Activated T-helper 1 cell treated with anti-CD3 and anti-CD28 coated beads, Interleukin-12 subunit alpha, Interleukin-12 subunit beta, Interleukin-2, Interleukin-4 antibody, amounts not matched to agents 30 ng/mL and 10 ng/mL and 1 ng/mL, durations not matched to agents 14 hours and 24 hours and 36 hours (primary cell): ENCODE results near the gene KRT86. TPM values are rescaled to one million over a fixed set of nuclear protein-coding genes. Genes with fewer than 3 reads are reported as not detected.
"Not testable (repeated sequence)": the region's sequence is repeated elsewhere in the genome, so short reads cannot be mapped to it uniquely, and the experiment has no call there.

Source experiments
- DNase-seq: peaks from one replicate; pipeline ENCODE4 v3.0.0; 2021; ENCODE audit warnings: low spot score
- H3K27ac Mint-ChIP-seq: one replicate; pipeline ENCODE4 v1.8.0; 2021; ENCODE audit warnings: mild to moderate bottlenecking, mixed read lengths
- H3K27me3 Mint-ChIP-seq: one replicate; pipeline ENCODE4 v1.8.0; 2022; ENCODE audit warnings: mild to moderate bottlenecking, moderate library complexity, mixed read lengths; ENCODE audit not compliant: insufficient read depth
- H3K36me3 Mint-ChIP-seq: one replicate; pipeline ENCODE4 v1.8.0; 2021; ENCODE audit warnings: low read depth, mixed read lengths
- H3K4me1 Mint-ChIP-seq: one replicate; pipeline ENCODE4 v1.8.0; 2021; ENCODE audit warnings: low read depth, mixed read lengths
- H3K4me3 Mint-ChIP-seq: one replicate; pipeline ENCODE4 v1.8.0; 2021; ENCODE audit warnings: mild to moderate bottlenecking, moderate library complexity, mixed read lengths
- H3K9me3 Mint-ChIP-seq: one replicate; pipeline ENCODE4 v1.8.0; 2021; ENCODE audit warnings: mixed read lengths
- intact Hi-C: fragments of 100-400 bp; cut with micrococcal nuclease; formaldehyde crosslinking; loops from one replicate; pipeline ENCODE4 v1.15.1; 2024
- total RNA-seq: library from RNA; stranded (reverse); gene quantifications from 2 replicates; pipeline ENCODE4 v1.2.3, GENCODE V29; 2022

KRT86 gene
- total RNA-seq, 1 donor from 2014 or later: 0.73 TPM

DNA sequence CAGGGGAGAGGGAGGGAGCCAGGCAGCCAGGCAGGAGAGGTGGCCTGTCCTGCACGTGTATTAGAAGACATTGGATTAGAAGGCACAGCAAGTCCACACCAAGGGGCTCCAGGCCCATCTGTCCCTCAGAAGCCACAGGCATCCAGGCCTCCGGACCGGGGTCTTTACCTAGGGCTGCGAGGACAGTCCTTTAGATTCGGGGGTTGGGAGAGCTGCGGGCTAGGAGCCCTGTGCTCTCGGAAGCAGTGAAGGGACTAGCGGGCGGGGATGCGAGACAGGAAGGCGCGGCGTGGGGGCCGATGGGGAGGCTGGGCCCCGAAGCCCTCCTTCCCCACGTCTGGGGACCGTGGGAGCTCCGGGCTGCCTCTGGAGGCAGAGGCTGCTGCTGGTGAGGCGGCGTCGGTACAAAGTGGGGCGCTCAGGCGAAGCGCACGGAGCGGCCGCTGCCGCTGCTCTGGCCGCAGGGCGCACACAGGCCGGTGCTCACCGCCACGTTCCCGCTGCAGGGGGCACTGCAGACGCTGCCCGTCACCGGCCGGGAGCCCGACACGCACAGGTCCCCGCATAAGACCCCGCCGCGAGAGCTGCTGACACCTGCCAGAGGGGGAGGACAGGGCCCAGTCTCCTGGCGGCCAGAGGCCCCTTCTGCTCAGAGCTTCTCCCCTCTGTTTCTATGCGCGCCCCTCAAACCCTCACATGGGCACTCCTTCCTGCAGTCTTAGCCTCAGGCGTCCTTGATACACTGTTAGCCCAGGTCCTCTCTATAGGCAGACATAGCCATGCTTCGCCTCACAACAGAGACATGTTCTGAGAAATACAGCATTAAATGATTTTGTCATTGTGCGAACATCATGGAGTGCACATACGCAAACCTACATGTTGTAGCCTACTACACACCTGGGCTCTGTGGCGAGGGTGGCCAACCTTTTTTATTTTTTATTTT lies 24.1 kb upstream of the KRT86 start:
- peak overlapping the region; percentile 48 for H3K4me3 Mint-ChIP-seq
- intact Hi-C loops: loop anchor here (5.0 kb wide), 1 partner anchor 218 kb away; no protein-coding TSS in a partner anchor
- no peak for DNase-seq
- peak overlapping the region; percentile 72 for H3K27ac Mint-ChIP-seq
- H3K36me3 Mint-ChIP-seq: peaks cover 47% of the 10 kb centered on the region
- peaks cover 79% of the 10 kb centered on the region for H3K4me1 Mint-ChIP-seq
- H3K9me3 Mint-ChIP-seq: peaks cover 7% of the 10 kb centered on the region
- peaks cover 1% of the 10 kb centered on the region for H3K27me3 Mint-ChIP-seq

- peak overlapping the region; percentile 97 for H3K27ac Mint-ChIP-seq
Measured at GRCh38 chr12:52251367-52252051, 22.9 kb upstream of the KRT86 start.

DNA sequence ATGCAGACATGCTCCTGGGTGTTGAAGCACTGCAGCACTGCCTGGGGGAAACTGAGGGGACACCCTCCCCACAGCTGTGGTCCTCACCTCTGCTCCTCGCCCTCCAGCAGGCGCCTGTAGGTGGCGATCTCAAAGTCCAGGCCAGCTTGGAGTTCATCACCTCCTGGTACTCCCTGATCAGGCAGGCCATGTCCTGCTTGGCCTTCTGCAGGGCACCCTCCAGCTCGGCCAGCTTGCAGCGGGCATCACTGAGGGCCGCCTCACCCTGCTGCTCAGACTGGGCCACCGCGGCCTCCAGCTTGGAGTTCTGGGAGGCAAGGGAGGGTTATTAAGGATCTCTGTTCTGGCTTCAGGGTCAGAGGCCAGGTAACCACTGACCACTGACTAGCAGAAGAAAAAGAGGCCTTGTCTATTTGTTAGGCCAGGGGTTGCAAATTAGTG lies 22.2 kb upstream of the KRT86 start:
- not testable (repeated sequence) for DNase-seq, H3K9me3 Mint-ChIP-seq
- Mint-ChIP-seq H3K4me3 (peak overlapping the region; percentile 67), H3K4me1 (peaks cover 68% of the 10 kb centered on the region), H3K27me3 (peaks cover 15% of the 10 kb centered on the region), H3K27ac (peak overlapping the region; percentile 97), H3K36me3 (peaks cover 54% of the 10 kb centered on the region)
- intact Hi-C loops: loop anchor here (5.0 kb wide), 1 partner anchor 220 kb away; no protein-coding TSS in a partner anchor

More at GRCh38 chr12:52251367-52252051, 22.9 kb upstream of the KRT86 start:
- Mint-ChIP-seq H3K4me3 (peak overlapping the region; percentile 67), H3K4me1 (peaks cover 75% of the 10 kb centered on the region), H3K27me3 (peaks cover 13% of the 10 kb centered on the region), H3K9me3 (peaks cover 7% of the 10 kb centered on the region), H3K36me3 (peaks cover 51% of the 10 kb centered on the region)
- intact Hi-C loops: loop anchor here (5.0 kb wide), 1 partner anchor 219 kb away; no protein-coding TSS in a partner anchor
- DNase-seq: peak; percentile 27

DNA sequence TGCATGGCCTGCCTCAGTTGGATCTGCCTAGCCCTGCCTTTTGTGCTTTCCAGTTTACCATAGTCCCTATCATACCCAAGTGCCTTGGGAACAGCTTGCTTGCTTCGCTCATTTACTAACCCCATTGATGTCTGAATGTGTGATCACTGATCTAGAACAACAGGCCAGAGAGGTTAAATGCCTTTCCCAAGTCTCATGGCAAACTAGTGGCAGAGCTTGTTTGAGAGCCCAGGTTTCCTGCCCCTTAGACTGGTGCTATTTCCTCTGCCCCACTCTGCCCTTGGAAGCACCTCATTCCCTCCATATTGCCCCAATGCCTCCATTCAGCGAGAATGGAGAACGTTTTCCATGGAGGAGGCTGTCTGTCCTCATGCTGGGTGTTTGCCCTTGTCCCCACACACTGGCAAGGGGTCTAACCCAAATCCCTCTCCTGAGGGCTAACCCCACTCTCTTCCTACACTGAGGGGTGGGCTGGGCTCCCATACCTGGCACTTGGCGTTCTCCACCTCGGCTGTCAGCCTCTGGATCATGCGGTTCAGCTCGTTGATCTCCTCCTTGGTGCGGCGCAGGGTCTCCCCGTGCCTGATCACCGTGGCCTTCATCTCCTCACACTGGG lies 21.6 kb upstream of the KRT86 start:
- intact Hi-C loops: loop anchor here (5.0 kb wide), 1 partner anchor 221 kb away; no protein-coding TSS in a partner anchor
- Mint-ChIP-seq H3K9me3 (peaks cover 7% of the 10 kb centered on the region), H3K4me1 (peaks cover 62% of the 10 kb centered on the region), H3K27ac (peak overlapping the region; percentile 67), H3K27me3 (peaks cover 20% of the 10 kb centered on the region), H3K4me3 (peak overlapping the region; percentile 42), H3K36me3 (peaks cover 51% of the 10 kb centered on the region)
- no peak for DNase-seq

GRCh38 chr12:52253391-52254179 lies 20.9 kb upstream of the KRT86 start:
- no peak for DNase-seq
- Mint-ChIP-seq H3K27me3 (peaks cover 22% of the 10 kb centered on the region), H3K36me3 (peaks cover 48% of the 10 kb centered on the region), H3K27ac (peak overlapping the region; percentile 67), H3K4me1 (peaks cover 57% of the 10 kb centered on the region), H3K4me3 (no peak overlapping the region), H3K9me3 (peaks cover 7% of the 10 kb centered on the region)
- intact Hi-C loops: loop anchor here (5.0 kb wide), 1 partner anchor 221 kb away; no protein-coding TSS in a partner anchor

DNA sequence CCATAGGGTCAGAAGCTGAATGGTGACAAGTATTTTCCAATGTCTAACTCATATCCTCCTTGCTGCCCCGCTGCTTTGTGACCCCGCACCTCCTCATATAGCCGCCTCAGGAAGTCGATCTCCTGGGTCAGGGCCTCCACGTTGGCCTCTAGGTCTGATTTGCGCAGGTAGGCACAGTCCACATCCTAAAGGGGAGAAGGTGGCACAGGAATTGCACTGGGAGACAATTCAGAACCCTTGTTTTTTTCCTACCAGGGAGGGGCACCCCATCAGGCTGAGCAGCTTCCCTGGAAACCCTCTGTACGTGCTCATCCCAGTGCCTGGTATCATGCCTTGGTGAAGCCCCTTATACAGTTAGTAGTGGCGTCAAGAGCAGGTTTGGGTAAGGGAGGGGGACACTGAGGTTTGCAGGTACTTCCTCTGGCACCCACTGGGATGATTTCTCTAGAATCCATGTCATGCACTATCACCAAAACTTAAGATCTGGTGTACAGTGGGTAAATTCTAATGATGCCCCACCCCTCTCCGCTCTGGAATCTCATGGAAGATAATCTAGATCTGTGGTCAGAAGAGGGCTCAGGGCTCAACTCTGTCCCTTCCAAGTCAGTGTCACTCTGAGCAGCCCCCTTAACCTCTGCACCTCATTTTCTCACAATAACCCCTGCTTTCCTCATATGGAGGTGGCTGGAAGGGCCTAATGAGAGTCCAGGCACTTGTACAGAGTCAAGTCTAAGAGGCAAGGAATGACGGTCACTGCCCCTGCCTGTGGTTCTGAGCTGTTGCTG lies 20.1 kb upstream of the KRT86 start:
- peaks cover 7% of the 10 kb centered on the region for H3K9me3 Mint-ChIP-seq
- peak overlapping the region; percentile 12 for H3K27ac Mint-ChIP-seq
- no peak overlapping the region for H3K4me3 Mint-ChIP-seq
- peaks cover 49% of the 10 kb centered on the region for H3K4me1 Mint-ChIP-seq
- H3K36me3 Mint-ChIP-seq: peaks cover 49% of the 10 kb centered on the region
- intact Hi-C loops: loop anchor here (5.0 kb wide), 1 partner anchor 222 kb away; no protein-coding TSS in a partner anchor
- no peak for DNase-seq
- peaks cover 29% of the 10 kb centered on the region for H3K27me3 Mint-ChIP-seq

DNA sequence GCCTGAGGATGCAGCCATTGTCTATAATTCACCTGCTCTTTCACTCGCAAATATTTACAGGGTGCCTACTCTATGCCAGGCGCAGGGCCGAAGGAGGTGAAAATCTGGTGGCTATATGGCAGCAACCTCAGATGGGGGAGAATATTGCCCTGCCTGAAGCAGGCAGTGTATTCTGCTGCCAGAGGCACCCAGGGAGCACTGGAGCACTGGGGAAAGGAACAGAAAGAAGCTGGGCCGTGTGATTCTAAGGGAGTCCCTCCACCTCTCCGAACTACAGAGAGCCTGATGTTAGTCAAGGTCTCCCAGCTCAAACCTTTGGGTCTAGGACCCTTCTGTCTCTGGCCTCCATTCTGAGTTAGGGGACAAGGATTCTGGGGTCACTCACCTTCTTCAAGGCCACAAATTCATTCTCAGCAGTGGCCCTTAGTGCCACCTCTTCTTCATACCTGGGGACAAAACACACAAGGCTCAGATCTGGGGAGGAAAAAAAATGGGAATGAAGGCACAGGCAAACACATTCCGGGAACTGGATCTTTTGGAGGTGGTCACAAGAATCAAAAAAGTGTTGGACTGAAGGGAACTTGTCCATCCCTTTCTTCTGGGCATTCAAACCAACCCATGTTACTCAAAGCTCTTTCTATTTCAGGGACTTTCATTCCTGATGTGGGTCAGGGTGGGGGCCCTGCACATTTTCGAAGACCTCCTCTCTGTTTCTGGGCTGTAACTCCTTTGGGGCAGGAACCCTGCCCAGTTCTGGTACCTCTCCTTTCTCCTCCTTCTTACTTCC lies 19.3 kb upstream of the KRT86 start:
- H3K4me1 Mint-ChIP-seq: peaks cover 47% of the 10 kb centered on the region
- no peak overlapping the region for H3K27ac Mint-ChIP-seq
- DNase-seq: no peak
- H3K27me3 Mint-ChIP-seq: peaks cover 37% of the 10 kb centered on the region
- H3K9me3 Mint-ChIP-seq: peaks cover 7% of the 10 kb centered on the region
- H3K4me3 Mint-ChIP-seq: no peak overlapping the region
- peaks cover 41% of the 10 kb centered on the region for H3K36me3 Mint-ChIP-seq
- intact Hi-C loops: loop anchor here (5.0 kb wide), 1 partner anchor 223 kb away; no protein-coding TSS in a partner anchor

DNA sequence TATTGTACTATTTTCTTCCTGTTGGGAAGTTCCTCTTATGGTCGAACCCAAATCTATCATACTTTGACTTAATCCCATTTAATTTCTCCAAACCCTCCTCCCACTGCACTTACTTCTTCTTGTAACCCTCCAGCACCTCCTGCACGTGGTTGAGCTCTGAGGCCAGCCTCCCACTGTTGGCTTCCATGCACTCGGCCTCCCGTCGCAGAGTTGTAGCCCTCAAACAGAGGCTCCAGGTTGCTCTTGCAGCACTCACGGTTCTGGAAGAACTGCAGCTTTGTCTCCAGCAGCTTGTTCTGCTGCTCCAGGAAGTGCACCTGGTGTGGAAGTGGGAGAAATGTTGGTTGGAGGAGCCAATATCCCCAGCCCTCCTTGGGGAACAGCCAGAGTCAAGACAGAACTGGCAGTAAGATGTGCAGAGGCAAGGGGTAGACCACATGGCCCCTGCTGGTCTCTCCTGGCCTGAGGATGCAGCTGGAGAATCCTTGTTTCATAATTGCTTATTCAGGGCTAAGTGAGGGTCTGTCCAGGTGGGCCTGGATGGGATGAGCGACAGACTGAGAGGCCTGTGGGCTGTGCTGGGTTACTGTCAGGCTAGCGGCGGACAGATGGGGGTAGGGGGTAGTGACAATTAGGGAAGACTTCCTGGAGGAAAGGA lies 18.4 kb upstream of the KRT86 start:
- Mint-ChIP-seq H3K27ac (no peak overlapping the region), H3K27me3 (peaks cover 46% of the 10 kb centered on the region)

DNA sequence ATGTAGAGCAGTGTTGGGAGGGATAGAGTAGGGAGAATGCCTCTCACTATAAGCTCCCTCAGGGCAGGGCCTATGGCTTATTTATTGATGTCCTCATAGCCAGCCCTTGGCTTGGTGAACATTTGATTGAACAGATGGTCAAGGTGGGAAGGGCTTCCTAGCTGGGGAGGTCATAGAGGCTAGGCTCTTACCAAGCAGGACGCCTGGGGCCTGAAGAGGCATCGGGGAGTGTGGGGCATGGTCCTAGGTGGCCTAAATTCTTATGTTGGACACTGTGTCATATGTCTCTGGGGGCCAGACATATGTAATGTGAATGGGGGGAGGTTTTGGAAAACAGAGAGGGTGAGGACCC lies 17.9 kb upstream of the KRT86 start:
- intact Hi-C loops: no loop called here
- Mint-ChIP-seq H3K9me3 (peaks cover 3% of the 10 kb centered on the region), H3K4me1 (peaks cover 47% of the 10 kb centered on the region), H3K27ac (no peak overlapping the region), H3K4me3 (no peak overlapping the region), H3K27me3 (peaks cover 49% of the 10 kb centered on the region), H3K36me3 (peaks cover 45% of the 10 kb centered on the region)
- no peak for DNase-seq

More for the DNA sequence above, 18.4 kb upstream of the KRT86 start:
- peaks cover 7% of the 10 kb centered on the region for H3K9me3 Mint-ChIP-seq
- H3K4me1 Mint-ChIP-seq: peaks cover 49% of the 10 kb centered on the region
- DNase-seq: no peak
- no peak overlapping the region for H3K4me3 Mint-ChIP-seq
- intact Hi-C loops: no loop called here
- H3K36me3 Mint-ChIP-seq: peaks cover 46% of the 10 kb centered on the region

- intact Hi-C loops: no loop called here
Measured at GRCh38 chr12:52257074-52257551, 17.3 kb upstream of the KRT86 start.

More at GRCh38 chr12:52257074-52257551, 17.3 kb upstream of the KRT86 start:
- peaks cover 52% of the 10 kb centered on the region for H3K27me3 Mint-ChIP-seq
- no peaks in the 10 kb centered on the region for H3K9me3 Mint-ChIP-seq
- peaks cover 44% of the 10 kb centered on the region for H3K36me3 Mint-ChIP-seq
- DNase-seq: no peak
- H3K27ac Mint-ChIP-seq: no peak overlapping the region
- H3K4me3 Mint-ChIP-seq: no peak overlapping the region
- H3K4me1 Mint-ChIP-seq: peaks cover 41% of the 10 kb centered on the region
